Glomerular endothelial cell (primary cell): ENCODE data around the gene ZFPM1. TPM values are rescaled to one million over a fixed set of nuclear protein-coding genes. Genes with fewer than 3 reads are reported as not detected.
"Not testable (repeated sequence)": the region's sequence is repeated elsewhere in the genome, so short reads cannot be mapped to it uniquely, and the experiment has no call there.

ENCODE experiments used
- DNase-seq: peaks from one replicate; pipeline ENCODE4 v3.0.0-alpha.2; 2011; ENCODE audit warnings: low read depth, low spot score; ENCODE audit errors: extremely low read depth
- total RNA-seq: library from RNA; depleted of rRNA; stranded (reverse); fragments of >200 nt; gene quantifications from 2 replicates; pipeline ENCODE4 v1.2.3, GENCODE V29; 2015

ZFPM1 gene
- total RNA-seq, 1 donor from 2014 or later: 3.3 TPM

DNA sequence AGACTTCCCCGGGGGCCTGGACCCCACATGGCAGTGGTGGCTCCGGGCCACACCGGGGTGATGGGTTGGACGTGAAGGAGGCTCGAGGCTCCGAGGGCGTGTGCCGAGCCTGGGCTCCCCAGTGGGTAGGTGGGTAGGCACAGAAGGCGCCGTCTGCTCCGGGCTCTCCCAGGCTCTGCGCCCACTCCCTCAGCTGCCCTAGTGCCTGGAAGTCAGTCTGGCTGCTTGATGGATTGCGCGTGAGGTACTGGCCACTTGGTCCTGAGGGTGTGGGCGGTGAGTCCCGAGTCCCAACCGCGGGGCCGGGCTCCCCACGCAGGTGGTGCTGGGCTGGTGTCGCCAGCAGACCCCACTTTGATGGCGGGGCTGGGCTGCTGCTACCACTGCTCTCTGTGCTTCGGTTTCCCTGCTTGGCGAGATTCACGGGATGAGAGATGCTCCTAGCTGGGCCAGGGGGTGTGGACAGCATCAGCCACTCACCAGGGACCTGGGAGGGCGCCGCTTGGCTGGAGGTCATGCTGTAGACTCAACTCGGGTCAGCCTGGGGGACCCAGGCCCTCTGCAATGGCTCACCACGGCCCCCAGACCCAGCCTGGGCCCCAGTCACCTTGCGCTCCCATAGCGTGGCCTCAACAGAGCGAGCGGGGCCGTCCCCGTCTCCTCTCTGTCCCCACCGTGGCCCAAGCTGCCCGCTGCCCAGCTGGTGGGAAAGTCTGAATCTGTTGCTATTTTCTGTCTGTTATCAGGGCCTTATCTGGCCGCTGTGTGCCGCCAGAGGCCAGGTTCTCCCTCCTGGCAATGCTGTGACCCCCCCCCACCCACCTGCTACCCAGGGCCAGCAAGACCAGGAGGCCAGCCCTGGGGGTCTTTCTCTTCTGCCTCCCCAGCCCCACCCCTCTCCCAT, 26.1 kb downstream of the ZFPM1 start:
- no peak for DNase-seq

DNA sequence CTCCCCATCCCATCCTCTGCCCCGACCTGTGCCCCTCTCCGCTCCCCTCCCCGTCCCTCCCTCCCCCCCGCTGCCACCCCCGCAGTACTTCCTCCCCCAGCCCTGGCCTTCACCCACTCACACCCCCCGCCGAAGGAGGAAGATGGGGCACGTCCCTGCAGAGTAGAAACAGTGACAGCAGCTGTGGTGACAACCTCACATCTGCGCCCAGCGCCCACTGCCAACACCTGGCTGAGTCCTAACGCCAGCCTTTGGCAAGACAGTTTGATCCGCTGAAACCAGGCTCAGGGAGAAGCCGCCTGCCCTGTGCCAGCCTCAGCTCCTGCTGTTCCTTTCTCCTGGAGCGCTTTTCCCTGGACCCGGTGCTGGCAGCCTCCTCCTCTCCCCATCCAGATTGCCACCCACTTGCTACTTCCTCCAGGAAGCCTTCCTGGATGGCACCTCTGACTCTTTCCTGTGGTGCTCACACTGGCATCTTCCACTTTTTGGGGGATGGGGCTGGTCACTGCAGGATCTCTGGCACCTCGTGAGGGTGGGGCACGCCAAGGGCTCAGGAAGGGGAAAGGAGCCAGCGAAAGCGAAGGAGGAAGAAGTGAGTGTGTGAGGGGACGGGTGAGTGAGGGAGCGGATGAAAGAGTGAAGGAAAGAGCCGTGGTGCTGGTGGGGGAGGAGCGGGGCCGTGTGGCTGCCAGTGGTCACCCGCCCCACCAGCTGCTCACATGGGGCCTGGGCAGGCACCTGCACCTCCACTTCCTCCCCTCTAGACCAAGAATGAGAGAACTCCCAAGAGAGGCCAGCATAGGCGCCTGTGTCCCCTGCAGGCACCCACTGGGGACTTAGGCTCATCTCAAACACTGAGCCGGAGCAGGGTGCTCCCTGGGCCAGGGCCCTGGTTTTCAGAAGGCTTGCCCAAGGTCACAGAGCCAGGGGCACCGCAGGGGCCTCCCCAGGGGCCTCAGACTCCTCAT, 27.0 kb downstream of the ZFPM1 start:
- DNase-seq: no peak

DNA sequence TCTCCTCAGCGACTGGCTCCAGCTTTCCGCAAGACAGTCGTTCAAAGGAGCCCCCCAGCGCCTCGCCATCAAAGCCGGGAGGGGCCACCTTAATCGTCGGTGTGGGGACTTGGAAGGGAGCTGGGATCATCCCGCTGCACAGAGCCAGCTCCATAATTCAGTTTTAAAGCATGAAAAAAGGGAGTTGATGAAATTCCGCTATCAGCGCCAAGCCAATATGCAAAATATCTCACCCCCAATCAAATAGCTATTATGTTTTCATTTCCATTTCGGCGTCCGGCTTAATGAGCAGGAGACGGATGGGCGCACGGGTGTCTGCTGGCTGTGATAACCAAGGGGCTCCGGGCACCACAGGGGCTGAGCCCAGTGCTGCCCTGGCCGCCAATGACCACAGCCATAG, 27.7 kb downstream of the ZFPM1 start:
- no peak for DNase-seq

DNA sequence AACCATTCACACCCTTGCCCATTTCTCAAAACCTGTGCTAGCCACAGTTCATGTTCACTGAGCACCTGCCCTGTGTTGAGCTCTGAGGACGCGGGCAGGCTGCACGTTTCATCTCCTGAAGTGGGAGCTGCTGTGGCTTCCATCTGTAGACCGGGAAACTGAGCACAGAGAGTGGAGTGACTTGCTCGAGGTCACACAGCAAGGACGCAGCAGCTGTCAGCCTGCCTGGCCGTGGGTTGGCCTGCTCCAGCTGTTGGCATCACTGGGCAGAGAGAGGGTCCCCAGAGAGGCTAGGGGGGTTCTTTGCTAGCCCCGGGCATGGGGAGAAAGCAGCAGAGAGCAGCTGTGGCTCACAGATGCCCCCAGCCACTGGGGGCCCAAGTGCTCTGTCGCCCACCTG, 28.8 kb downstream of the ZFPM1 start:
- no peak for DNase-seq

DNA sequence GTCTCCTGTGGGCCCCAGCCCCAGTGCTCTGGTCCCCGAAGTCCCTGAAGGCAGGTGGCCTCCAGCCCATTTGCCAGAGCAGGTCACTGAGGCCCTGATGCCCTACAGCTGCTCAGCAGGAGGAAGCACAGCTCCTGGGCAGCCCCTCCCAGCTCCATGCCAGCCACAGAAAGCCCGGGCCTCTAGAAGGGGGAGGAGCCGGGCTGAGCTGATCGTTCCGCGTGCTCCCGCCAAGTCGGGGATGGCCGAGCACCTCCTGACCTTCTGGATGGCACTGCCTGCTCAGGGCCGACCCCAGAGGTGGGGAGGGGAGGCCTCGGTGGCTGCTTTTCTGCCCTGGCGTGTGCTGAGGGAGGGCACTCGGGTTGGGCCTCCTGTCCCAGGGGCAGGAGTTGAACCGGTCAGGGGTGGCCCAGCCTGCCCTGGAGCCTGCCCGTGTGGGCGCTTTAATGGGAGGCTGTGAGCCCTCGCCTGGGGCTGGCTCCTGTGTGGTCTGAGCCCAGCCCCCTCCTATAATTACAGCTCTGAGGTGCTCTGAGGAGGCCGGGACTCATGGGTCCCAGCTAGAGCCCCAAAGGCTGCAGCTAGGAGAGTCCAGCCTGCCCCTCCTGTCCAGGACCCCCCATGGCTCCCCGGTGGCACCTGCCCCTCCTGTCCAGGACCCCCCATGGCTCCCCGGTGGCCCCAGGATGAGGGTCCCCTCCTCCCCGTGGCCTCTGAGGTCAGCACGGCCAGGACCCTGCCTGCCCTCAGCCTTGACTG, 29.7 kb downstream of the ZFPM1 start:
- DNase-seq: no peak

DNA sequence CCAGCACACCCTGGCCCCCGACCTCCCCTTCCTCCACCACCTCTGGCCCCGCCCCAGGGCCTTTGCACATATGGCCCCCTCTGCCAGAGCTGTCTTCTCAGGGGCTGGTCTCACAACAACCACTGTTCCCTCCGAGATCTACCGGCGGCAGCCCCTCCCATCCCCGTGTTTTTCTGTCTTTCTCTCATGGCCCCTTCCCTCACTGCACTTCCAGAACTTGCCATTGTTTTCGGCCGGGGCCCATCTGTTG, 30.2 kb downstream of the ZFPM1 start:
- no peak for DNase-seq

DNA sequence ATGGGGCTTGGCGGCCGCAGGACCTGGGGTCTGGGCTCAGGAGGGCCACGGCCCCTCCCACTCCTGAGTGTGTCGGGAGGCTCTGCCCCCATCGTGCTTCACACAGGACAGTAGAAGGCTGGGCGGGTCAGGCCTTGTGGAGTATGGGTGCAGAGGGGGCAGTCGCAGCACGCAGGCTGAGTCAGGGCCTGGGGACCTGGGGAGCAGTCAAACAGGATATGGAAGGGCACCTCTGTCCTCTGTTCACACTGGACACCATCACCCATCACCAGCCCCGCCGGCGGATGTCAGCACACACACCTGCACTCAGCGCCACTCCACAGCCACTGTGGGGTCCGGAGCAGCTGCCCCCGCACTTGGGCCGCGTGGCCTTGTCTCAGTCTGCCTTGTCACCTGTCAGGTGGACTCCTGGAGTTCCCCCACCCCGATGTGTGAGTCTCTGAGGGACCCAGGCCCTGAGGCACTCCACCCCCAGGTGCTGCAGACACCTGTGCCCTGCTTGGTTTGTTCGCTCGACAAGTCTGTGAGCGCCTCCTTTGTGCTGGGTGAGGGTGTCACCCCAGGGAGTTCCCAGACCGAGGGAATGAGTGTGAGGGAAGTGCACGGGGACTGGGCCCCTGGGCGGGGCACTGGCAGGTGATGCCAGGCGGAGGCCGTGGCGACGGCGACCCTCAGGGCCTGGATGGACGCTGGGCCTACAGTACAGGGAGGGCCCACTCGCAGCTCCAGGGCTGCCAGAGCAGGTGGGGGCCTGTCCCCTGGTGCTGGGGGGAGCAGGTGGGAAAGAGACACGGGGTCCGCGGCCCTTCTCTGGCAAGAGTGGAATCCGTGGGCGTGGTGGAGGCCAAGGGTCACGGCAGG, 31.7 kb downstream of the ZFPM1 start:
- no peak for DNase-seq

DNA sequence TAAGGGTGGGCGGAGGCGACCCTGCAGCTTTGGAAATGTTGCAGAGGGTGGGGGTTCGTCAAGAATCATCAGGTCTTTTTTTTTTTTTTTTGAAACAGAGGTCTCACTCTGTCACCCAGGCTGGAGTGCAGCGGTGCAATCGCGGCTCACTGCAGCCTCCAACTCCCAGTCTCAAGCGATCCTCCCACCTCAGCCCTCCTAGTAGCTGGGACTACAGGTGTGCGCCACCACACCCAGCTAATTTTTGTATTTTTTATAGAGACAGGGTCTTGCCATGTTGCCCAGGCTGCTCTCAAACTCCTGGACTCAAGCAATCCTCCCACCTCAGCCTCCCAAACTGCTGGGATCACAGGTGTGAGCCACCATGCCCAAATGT, 32.3 kb downstream of the ZFPM1 start:
- DNase-seq: not testable (repeated sequence)

DNA sequence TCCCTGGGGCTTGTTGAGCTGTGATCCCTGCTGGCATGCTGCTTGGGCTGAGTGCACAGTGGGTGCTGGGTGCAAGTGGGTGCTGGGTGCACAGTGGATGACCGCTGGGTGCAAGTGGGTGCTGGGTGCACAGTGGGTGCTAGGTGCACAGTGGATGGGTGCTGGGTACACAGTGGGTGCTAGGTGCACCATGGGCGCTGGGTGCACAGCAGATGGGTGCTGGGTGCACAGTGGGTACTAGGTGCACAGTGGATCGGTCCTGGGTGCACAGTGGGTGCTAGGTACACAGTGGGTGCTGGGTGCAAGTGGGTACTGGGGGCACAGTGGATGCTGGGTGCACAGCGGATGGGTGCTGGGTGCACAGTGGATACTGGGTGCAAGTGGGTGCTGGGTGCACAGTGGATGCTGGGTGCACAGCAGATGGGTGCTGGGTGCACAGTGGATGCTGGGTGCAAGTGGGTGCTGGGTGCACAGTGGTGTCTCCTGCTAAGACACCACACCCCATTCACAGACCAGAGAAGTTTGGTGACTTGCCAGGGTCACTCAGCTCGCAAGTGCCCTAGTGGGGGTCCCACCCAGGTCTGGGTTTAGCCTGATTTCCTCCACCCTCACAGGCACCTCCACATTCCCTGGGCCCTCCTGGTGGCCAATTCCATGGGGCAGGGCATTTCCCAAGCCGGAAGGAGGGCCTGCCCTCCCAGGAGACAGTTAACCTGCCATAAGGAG, 33.5 kb downstream of the ZFPM1 start:
- no peak for DNase-seq

DNA sequence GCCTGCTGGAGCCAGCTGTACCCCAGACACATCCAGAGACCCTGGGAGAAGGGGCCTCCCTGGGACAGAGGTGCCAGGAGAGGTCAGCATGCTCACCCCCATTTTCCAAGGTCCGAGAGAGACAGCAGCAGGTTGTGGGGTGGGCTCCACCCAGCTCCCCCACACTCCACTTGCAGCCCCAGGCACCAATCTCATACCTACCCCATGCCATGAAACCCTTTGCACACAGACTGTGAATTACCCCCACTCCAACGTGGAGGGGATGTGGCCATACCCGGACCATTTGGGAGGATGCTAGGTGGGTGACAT, 34.0 kb downstream of the ZFPM1 start:
- no peak for DNase-seq

DNA sequence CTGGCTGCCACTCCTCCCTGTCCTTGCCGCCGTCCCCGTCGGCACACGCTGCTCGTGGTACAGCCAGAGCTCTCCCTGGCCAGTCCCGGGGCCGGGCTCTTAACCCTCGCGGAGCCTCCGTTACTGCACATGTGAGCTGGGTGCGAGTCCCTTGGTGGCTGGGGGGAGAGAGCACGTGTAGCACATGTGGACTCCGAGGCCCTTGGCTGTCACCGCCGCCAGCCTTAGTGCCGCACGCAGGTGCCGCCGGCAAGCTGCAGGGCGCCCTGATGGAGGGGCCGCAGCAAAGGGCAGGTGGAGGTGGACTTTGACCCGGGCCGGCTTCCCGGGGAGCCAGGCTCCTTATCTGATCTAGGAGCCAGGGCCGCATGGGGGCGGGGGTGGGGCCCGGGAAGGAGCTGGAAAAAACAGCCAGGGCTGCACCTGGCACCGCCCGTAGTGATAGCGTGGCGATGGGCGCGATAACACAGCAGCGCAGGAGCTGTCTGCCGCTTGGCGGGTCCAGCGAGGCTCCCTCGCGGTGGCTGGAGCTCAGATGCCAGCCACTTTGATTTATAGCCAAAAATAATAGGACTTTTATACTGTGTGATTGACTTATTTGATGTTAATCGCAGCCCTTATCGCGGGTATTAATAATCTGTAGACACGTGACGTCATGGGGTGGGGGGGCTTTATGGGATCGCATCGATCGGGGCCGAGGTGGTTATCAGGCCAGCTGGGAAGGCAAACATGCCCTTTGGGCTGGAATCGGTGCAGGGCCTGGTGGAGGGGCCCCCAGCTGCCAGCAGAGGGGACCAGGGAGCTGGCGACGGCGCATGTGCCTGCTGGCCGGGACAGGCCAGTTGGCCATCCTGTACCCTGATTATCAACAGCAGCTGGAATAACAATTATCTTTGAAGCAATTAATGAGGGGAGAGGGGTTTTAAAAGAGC, 35.1 kb downstream of the ZFPM1 start:
- DNase-seq: no peak

DNA sequence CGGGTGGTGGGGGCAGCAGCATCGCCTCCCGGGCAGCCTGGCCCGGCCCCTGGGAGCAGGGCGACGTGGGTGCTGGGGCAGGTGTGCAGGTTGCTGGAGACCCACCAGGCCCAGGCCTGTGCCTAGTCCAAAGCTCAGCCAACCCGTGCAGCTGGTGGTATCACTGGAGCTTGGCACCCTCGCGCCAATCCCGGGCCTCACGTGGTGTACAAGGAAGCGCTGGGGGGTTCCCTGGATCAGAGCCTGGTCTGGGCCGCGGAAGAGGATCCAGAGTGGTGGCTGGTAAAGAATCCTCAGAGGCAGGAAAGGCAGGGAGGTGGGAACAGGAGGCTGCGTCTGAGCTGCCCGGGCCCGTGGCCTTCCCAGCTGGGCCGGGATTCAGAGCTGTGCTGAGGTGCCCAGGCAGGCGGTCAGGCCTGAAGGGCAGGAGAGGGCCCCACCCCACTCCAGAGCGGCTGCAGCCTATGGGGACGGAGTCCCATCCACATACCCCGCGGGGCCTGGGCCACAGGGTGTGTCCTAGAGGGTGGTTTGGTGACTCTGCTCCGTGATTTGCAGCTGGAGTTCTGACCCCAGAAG, 36.2 kb downstream of the ZFPM1 start:
- DNase-seq: no peak

DNA sequence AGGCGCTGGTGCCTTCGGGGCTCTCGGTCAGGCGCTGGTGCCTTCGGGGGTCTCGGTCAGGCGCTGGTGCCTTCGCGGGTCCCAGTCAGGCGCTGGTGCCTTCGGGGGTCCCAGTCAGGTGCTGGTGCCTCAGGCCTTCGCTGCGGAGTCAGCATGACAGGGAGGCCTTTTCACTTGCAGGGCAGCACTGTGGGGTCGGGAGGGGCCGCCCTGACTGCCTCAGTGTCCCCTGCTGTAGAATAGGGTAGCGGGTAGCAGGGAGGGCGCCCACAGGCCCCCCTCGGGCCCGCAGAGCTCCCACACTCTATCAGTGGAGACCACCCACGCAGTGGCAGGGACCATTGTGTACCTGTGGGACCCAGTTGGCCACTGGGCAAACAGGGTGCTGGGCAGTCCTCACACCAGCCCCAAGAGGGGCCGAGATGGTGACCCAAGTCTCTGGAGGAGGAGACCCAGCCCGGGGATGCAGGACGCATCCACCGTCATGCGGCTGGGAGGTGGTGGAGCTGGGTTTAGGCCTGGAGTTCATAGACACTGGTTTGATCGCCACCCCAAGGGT, 38.0 kb downstream of the ZFPM1 start:
- DNase-seq: no peak

DNA sequence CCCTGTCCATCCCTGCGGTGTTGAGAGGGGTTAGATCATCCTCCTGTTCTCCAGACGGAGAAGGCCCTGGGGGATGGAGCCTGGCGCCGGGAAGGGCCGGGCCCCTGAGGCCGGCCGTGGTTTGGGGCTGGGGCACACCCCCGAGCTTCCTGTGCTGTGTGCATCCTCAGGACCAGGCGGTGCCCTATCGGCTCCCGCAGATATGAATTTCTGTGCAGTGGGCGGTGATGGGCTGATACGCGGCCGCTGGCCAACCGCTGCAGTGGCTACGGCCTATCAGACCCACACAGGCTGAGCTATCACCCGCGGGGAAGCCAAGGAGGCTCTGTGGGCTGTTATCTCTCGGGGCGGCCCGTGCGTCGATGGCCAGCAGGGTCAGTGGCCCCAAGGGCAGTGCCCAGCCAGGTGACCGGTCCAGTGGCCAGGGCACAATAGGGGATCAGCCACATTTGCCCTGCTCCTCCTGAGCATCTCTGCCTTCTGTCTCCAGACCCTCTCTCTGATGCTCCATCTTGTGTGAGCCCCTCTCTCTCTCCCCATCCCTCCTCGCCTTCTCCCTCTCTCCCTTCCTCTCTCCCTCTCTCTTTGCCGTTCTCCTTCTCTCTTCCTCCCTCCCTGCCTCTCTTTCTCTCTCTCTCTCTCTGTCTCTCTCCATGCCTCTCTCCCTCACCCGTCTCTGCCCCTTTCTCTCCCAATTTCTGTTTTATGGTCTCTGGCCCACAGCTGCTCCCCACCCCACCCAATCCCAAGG, 38.7 kb downstream of the ZFPM1 start:
- no peak for DNase-seq

DNA sequence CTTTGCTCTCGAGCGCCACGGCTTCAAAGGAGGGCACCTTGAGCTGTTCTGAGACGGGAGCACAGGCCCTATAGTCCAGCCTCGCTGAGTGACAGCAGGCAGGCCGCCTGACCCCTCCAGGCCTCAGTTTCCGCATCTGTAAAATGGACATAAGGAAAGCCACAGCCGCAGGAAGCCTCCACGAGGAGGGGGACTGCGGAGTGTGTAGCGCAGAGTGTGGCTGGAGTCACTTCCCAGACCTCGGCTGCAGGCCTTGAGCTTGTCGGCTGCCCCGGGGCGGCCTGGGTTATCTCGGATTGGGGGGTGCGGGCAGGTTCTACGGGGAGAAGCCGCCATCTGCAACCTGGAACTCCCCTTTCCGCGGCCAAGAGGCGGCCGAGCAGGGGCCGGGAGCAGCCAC, 40.8 kb downstream of the ZFPM1 start:
- no peak for DNase-seq

DNA sequence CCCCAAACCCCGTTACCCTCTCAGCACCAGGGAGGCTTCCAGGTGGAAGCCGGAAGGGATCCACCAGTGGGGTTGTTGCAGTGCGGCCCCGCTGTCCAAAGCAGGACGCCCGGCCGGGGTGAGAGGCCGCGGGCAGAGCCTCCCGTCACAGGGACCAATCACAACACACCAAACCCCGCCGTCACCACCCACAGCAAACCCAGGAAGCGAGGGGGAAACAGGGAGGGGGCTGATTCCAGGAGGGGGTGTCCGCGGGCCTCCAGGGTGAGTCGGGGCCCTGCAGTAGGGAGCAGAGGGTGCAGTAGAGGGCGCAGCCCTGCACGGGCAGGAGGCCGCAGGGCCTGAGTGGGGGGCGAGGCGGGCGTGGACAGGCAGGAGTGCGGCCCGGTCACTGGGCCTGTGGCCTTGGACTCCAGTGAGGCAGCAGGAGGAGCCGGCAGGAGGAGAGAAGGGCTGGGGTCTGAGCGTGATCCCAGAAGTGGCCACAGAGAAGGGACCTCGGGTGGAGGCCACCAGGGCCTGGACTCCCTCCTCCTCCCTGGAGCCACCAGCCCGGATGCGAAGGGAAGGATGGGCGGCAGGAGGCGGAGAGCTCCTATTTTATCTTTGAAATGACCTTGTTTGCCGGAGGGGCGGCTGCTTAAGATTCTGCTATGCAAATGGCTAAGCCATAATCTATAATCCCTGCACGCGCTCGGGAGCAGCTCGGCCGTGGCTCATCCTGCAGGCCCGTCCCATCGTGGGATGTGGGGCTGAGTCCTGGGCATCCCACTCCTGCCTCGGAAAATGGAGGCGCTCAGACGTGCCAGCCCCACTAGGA, 41.5 kb downstream of the ZFPM1 start:
- no peak for DNase-seq
